Stimulated activated CD8-positive, alpha-beta memory T cell treated with anti-CD3 and anti-CD28 coated beads, Interleukin-7, amount 100 ng/mL, for 1 hour (primary cell): ENCODE data around the gene MINDY4B.

Source experiments
- DNase-seq, 2 donors: peaks; one replicate each; pipeline ENCODE4 v3.0.0-alpha.2; 2020; ENCODE audit warnings: low read depth in 2 of 2

The MINDY4B gene

GRCh38 chr3:150905339-150905738, at the start of gene MINDY4B:
MINDY4B (minus strand) TSS chr3:150905439; CDS start chr3:150905439, 0 bp downstream.
- DNase-seq, result no peak

GRCh38 chr3:150951923-150952322, 46.7 kb upstream of the MINDY4B start:
- DNase-seq, result no peak

DNA sequence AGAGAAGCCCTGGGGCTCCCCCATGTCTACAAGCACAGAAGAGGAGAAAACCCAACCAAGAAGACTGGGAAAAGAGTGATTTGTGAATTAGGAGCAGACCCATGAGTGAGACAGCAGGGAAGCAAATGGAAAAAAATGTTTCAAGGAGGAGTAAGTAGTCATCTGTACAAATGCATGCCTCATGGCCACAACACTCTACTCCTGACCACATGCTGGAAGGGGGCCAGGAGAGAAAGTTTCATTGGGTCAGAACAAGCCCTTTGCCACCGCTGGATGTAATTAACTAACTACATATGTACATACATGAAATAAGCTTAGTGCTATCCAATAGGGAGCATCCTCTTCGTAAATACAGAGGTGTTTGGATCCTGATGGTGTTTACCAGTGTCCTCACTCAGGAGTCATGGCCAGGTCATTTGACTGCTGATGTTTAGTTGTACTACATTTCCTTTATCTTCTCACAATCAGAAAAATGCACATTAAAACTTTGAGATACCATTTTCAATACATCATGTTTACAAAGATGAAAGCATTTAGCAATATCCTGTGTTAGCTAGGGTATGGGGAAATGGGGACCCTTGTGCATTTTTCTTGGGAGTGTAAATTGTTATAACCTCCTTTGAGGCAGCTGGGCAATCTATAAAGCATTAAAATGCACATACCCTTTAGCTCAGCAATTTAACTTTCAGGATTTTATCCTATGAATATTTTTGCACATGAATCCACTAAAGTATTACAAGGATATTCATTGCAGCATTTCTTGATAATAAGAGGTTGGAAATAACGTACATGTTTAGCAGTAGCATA, 40.2 kb upstream of the MINDY4B start:
- DNase-seq, result no peak

DNA sequence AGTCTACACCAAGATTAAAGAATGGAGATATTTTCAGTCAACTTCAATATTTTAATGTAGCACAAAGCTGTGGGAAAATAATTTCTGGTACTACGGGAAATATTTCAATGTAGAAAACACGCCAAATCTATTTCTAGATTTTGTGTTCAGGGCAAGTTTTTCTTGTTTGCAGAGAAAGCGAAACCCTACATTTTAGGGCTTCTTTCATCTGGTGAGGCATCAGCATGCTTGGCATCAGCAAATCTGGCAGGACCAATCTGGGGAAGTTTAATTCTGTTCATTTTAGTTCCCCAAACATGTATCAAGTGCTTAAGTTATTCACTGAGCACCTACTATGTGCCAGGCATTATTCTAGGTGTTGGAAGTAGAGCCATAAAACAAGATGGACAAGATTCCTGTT, 37.0 kb upstream of the MINDY4B start:
- no peak for DNase-seq

GRCh38 chr3:150936693-150937092, 31.5 kb upstream of the MINDY4B start:
- DNase-seq, result no peak

DNA sequence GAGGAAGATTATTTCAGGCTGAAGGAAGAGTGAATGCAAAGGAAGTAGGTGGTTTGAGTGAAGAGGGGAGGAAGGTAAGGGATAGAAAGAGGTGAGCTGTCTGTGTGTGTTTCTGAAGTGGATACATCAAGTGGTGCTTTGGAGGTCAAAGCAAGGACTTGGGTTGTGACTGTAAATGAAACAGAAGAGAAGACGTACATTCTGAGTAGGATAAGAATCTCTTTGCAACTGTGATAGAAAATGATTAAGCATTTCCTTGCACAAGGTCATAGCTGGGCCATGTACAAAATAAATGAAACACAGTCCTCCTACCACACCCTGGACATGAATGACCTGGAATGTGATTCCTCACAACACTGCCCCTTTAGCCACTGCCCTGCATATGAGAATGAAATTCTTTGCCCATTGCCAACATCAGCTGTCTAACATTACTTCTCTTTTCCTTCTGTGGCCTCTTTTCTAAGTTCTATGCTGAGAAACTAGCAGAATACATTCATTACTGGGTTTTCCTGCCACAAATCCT, 28.3 kb upstream of the MINDY4B start:
- DNase-seq, result no peak

- no peak for DNase-seq
Observed at GRCh38 chr3:150931745-150932144, 26.5 kb upstream of the MINDY4B start.

DNA sequence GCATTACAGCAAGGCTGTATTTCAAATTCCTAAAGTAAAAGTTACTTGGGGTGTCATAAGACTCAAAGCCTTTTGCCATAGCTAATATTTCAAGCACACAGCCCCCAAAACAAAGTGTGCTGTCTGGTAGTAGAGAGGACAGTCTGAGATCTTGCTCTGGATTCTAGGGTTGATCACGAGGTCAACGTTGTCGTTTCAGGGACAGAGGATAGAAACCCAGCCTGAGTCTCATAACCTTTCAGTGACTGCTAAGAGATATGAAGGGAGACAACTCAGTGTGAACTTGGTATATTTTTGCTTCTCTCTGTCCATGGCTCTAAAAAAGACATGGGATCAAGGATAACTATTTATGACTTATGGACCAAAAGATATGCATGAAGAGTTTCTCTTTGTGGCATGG, 25.6 kb upstream of the MINDY4B start:
- DNase-seq, result no peak

- DNase-seq, result no peak
Observed at GRCh38 chr3:150928234-150928633, 23.0 kb upstream of the MINDY4B start.

DNA sequence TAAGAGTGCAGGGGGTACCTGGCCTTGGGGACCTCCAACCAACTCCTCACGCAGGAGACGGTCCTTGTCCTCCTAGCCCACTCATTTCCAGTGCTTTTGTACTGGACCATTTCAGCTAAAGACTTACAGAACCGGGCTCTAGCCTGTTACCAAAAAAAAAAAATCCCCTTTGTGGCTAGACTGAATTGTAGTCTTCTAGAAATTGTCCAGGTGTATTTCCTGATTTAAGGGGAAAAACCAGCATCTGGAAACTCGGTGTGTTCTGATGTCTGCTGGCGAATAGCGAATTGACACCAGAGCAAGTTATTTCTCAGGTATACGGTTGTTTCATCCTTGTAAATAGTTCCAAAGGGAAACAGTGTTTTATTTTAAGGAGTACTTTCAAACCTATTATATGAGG, 21.1 kb upstream of the MINDY4B start:
- no peak for DNase-seq

DNA sequence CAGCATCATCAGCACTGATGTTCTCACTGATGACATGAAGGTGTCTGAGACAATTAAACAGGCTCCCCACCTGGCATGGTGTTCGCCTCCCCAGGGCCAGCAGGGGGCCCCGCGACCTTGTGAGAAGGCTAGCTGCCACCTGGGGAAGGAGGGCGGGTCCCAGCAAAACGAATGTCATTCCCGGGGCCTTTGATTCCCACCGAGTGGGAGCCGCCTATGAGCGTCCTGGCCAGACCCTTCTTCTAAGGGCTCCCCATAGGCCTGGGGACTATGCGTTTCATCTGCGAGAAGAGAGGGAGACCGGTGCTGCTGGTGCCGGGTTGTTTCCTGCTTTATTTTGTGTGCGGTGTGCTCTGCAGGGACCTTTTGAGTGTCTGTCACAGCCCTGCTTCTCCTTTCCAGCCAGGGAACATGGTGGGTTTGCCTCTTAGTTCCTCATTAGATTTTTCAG, 20.5 kb upstream of the MINDY4B start:
- peak; percentile 1 to 10 for DNase-seq

DNA sequence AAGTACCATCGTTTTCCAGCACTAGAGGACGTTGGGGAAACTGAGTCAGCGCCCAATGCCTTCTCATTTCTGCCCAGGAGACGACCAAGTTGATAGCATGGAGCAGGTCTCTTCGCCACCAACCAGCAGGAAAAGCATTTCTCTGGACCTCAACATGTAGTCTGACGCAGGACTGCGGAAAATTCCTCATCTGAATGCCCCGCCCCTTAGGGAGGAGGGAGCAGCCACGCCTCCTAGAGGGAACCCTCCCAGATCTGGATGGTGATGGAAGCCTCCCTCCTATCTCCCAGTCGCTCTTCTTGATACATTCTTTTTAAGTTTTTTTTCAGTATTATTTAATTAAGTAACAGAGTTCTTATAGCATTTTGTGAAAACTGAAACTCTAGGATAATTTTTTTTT, 17.4 kb upstream of the MINDY4B start:
- no peak for DNase-seq

DNA sequence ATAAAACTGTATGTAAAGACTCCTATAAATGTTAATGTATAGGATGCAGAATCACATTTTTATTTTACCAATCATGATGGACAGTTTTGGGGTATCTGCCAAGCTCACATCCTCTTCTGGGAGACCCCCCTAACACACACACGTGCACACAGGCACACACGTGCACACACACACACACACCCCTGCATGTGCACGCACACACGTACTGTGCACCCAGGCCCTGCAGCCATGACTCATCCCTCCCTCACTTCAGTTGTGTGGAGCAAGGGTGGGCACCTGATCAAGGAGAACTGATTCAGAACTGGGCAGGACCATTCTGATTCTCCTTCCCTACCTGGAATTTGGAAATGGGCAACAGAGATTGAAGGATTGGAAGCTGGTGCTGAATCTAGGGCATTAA, 16.0 kb upstream of the MINDY4B start:
- DNase-seq, result no peak

DNA sequence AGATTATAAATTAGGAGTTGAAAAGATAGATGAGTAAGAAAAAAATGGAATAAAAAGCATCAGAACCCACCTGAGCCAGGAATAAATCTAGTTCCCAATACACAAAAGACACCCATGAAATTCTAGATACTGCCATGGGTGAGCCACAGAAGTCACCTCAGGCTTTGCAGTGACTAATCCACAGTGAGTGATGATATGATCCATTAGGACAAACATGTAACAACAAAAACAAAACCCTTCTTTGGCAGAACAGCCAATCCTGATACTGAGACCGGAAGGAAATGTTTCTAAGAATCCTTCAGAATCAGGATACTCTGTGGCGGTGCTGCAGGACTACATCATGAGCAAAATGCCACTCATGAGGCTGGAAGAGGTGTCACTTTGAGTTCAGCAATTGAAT, 15.0 kb upstream of the MINDY4B start:
- DNase-seq, result no peak

GRCh38 chr3:150917951-150918350, 12.7 kb upstream of the MINDY4B start:
- no peak for DNase-seq

DNA sequence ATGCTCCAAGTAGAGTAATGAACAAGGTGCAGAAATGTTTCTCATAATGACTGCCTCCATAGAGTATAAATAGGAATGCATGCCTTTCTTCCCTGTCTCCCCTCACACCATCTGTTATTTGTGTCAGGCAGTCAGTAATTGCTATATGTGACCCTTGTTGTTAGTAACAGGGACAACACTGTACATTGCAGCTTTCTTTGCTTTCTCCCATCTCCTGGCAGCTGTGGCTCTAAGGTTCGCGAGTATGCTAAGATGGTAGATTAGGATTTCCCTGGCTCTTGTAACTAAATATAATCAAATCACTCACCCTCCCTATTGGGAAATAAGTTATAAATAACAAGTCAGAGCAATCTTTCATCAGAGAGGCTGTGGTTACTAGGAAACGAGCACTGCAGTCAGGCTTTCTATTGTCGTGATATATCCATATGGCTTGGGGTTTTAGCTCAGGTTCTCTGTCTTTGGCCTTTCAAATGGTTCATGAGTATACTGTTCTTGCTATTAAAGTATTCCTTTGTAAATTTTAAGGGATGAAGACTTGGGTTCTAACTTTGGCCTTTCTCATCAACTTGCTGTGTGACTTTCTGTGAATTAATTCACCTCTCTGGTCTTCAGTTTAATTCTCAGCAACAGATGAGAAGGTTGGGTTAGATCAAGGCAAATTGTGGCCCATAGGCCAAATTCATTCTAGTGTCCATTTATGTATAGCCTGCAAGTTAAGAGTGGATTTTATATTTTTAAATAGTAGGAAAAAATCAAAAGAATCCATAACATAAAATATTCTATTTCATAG, 8.1 kb upstream of the MINDY4B start:
- DNase-seq, result no peak

GRCh38 chr3:150912501-150912900, 7.3 kb upstream of the MINDY4B start:
- no peak for DNase-seq

DNA sequence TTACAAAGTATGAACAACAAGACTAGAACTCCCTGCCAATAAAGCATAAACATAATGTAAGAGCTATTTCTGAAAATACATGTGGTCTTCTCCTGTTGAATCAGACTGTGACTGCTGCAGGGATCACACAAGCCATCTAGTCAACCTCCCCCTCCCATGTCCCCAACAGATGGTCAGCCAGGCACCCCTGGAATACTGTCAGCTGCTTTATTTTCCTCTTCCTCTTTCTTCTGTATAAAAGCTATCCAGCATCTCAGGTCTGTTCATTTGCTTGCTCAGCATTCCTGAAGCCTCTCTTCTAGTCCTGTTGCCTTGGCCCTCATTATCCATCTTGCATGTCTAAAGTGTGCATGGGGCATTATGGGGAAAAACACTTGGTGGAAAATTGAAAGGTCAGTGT, 6.5 kb upstream of the MINDY4B start:
- no peak for DNase-seq

DNA sequence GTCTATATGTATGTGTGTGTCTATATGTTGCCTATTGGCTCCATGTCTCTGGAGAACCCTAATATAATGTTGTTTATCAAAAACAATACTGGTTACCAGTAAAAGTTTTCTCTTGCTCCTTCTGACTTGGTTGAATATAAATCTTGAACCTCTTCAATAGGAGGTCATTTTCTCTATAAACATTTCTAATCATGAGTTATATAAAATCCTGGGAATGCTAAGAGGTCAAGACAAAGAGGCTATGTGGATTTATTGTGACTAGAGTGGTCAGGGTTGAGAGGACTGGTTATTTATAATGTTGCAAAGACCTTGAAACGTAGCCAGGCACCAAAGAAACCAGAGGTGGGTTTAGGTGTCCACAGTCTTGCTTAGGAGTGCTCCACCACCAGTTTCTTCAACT, 1.2 kb upstream of the MINDY4B start:
- no peak for DNase-seq

- DNase-seq, result no peak
Observed at GRCh38 chr3:150905746-150906145, 507 bp upstream of the MINDY4B start.

DNA sequence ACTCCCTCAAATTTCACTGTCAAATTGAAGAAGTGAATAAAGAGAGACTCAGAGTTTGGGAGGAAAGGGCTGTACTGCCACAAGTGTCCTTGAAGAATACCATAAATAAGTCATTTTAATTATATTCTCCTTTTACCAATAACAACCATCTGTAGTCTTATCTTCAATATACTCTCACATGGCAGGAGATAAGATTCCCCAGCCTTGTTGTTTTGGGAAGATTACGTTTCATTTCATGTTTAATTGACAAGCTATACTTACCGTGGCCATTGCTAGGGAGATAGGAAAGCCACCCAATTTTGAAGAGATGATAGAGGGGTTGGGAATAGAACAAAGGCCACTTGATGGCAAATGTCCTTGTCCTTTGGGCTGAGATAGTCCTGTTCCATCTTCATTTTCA, 2.3 kb downstream of the MINDY4B start:
- DNase-seq, result no peak

DNA sequence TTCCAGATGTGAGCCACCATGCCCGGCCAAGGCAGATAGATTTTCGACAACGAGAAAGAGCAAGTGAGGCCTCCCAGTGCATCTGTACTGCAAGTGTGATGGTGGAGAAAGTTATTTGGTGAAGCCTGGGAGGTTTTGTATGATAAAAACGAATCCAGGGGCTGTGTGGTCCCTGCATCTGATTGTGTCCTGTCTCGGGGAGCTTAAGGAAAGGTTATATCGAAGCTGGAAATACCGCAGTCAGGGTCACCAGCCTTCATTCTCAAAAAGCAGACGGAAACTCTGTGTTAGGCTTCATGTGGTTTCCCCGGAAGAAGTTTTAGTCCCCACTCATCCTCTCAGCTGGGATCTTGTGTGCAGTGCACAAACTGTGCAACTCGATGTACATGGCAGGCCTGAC, 3.4 kb downstream of the MINDY4B start:
- no peak for DNase-seq

DNA sequence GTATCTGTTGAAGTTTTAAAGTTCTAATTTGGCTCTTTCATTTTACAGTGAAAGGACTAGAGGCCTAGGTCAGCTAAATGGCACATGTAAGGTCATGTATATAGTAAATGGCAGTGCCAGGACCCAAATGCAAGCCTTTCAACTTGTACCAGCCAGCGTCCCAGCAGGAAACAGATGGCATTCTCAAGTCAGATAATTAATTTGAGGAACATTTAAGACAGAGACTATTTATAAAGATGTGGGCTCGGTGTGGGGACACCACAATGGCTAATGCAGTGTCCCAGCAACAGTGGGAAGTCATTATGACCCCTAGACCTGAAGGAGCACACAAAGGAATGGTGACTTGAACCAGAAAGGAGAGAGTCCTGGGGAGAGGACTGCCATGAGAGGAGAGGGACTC, 6.1 kb downstream of the MINDY4B start:
- no peak for DNase-seq
